Upper lobe of right lung (tissue), 1 donor: ENCODE results near the gene CYBA. TPM values are rescaled to one million over a fixed set of nuclear protein-coding genes. Genes with fewer than 3 reads are reported as not detected.

Source experiments
- ATAC-seq: fragments of 200-7000 bp; cut with Tn5 transposase; one replicate; pipeline ENCODE4 v1.9.1; 2020; ENCODE audit warnings: mild to moderate bottlenecking, moderate library complexity
- DNase-seq: peaks from one replicate; pipeline ENCODE4 v3.0.0-alpha.2; 2020
- H3K27ac ChIP-seq: fragments of 200-600 bp; one replicate; pipeline ENCODE4 v1.8.0; 2022
- H3K27me3 ChIP-seq: fragments of 200-600 bp; one replicate; pipeline ENCODE4 v1.8.0; 2022; ENCODE audit warnings: mild to moderate bottlenecking
- H3K36me3 ChIP-seq: fragments of 200-600 bp; one replicate; pipeline ENCODE4 v1.8.0; 2022
- H3K4me1 ChIP-seq: fragments of 200-600 bp; one replicate; pipeline ENCODE4 v1.8.0; 2022
- H3K4me3 ChIP-seq: fragments of 200-600 bp; one replicate; pipeline ENCODE4 v1.8.0; 2022; ENCODE audit warnings: mild to moderate bottlenecking
- H3K9me3 ChIP-seq: fragments of 200-600 bp; one replicate; pipeline ENCODE4 v1.8.0; 2022
- intact Hi-C: fragments of 100-400 bp; cut with DNase I; formaldehyde crosslinking; loops from one replicate; pipeline ENCODE4 v1.11.0; 2022
- total RNA-seq: library from RNA; stranded (reverse); fragmentation: NEBNext Ultra II Directional; extraction: Animal tissue kit (Norgen Biotek cat#: 25700); gene quantifications from one replicate; pipeline ENCODE4 v1.2.1, GENCODE V29; 2021
- TF ChIP-seq, protein P1 (sequence below): fragments of 200-600 bp; IDR thresholded peaks from one replicate; pipeline ENCODE4 v1.8.0; 2022; ENCODE audit warnings: antibody characterized with exemption
- donor health status: DM: no; HTN: yes; CAD: no; lungs with severe emphysema.

The CYBA gene
- total RNA-seq, 1 donor from 2014 or later = 257 TPM

- no peaks in the 10 kb centered on the region for H3K36me3 ChIP-seq
- H3K27ac ChIP-seq = no peak overlapping the region
- TF ChIP-seq, protein P1, sequence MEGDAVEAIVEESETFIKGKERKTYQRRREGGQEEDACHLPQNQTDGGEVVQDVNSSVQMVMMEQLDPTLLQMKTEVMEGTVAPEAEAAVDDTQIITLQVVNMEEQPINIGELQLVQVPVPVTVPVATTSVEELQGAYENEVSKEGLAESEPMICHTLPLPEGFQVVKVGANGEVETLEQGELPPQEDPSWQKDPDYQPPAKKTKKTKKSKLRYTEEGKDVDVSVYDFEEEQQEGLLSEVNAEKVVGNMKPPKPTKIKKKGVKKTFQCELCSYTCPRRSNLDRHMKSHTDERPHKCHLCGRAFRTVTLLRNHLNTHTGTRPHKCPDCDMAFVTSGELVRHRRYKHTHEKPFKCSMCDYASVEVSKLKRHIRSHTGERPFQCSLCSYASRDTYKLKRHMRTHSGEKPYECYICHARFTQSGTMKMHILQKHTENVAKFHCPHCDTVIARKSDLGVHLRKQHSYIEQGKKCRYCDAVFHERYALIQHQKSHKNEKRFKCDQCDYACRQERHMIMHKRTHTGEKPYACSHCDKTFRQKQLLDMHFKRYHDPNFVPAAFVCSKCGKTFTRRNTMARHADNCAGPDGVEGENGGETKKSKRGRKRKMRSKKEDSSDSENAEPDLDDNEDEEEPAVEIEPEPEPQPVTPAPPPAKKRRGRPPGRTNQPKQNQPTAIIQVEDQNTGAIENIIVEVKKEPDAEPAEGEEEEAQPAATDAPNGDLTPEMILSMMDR = no peak
- intact Hi-C loops = no loop called here
- peaks cover 12% of the 10 kb centered on the region for H3K4me1 ChIP-seq
- no peak for DNase-seq
- no peaks in the 10 kb centered on the region for H3K9me3 ChIP-seq
- H3K4me3 ChIP-seq = no peak overlapping the region
- H3K27me3 ChIP-seq = peaks cover 5% of the 10 kb centered on the region
- no peak for ATAC-seq
These were observed 27.5 kb upstream of the CYBA start for GRCh38 chr16:88678224-88678979.

DNA sequence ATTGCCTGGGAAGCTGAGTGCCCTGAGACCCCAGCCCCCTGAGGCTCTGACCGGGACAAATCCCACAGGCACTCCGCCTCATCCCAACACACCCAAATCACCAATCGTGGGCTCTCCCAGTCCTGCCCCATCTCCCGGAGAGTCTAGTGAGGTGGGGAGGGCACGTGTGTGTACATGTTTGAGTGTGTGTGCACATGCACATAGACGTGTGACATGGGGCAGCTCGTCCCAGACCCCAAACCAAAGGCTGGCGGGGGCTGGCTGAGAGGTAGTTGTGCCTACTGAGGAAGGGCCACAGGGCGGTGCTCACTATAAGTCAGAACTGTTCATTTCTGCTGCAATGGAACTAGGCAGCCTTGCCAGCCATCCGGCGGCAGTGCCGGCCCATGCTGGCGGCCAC is 26.9 kb upstream of the CYBA start:
- DNase-seq (no peak), ATAC-seq (no peak)
- H3K36me3 ChIP-seq = no peaks in the 10 kb centered on the region
- no peaks in the 10 kb centered on the region for H3K9me3 ChIP-seq
- peaks cover 12% of the 10 kb centered on the region for H3K4me1 ChIP-seq
- intact Hi-C loops = no loop called here
- no peak overlapping the region for H3K27ac ChIP-seq
- peaks cover 5% of the 10 kb centered on the region for H3K27me3 ChIP-seq
- no peak overlapping the region for H3K4me3 ChIP-seq
- TF ChIP-seq, protein P1 = no peak

GRCh38 chr16:88676502-88677242 is 25.8 kb upstream of the CYBA start:
- ATAC-seq = no peak
- intact Hi-C loops = no loop called here
- Histone ChIP-seq H3K27me3 (no peaks in the 10 kb centered on the region), H3K9me3 (no peaks in the 10 kb centered on the region), H3K4me1 (peaks cover 7% of the 10 kb centered on the region), H3K4me3 (no peak overlapping the region), H3K36me3 (no peaks in the 10 kb centered on the region), H3K27ac (no peak overlapping the region)
- DNase-seq = no peak
- TF ChIP-seq, protein P1 = no peak

DNA sequence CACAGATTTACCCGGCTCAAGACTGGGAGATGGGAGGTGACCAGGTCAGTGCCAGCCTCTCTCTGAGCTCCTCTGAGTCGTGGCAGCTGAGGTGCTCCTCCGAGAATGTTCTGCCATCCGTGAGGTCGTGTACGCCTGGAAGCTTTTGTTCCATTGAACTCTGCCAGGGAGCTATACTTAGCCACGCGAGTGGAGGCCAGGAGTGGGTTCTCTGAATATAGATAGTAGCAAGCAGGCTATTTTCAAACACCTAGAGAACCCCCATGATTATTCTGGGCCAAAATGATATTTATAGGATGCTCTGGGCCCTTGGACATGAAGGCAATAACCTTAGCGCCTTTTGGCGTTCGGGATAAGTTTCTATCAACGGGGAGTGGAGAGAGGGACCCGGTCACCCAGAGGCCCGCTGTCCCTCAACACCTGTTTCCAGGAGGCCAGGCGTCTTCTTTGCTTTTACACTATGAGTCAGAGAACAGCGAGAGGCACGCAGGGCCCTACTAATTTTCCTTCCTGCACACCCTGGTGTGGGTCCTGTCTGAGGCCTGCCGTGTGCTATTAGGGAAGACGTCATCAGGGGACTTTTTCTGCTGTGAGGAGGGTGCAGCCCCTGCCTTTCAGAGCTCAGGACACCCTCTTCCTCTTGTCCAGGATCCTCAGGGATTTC is 23.0 kb upstream of the CYBA start:
- Histone ChIP-seq H3K36me3 (no peaks in the 10 kb centered on the region), H3K4me3 (no peak overlapping the region), H3K9me3 (no peaks in the 10 kb centered on the region), H3K27ac (no peak overlapping the region), H3K27me3 (no peaks in the 10 kb centered on the region), H3K4me1 (no peaks in the 10 kb centered on the region)
- DNase-seq (no peak), ATAC-seq (no peak)
- intact Hi-C loops = no loop called here
- TF ChIP-seq, protein P1 = no peak

- Histone ChIP-seq H3K36me3 (no peaks in the 10 kb centered on the region), H3K9me3 (no peaks in the 10 kb centered on the region), H3K27me3 (no peaks in the 10 kb centered on the region), H3K4me3 (no peak overlapping the region), H3K4me1 (no peaks in the 10 kb centered on the region), H3K27ac (no peak overlapping the region)
- intact Hi-C loops = no loop called here
- TF ChIP-seq, protein P1 = peak; percentile 25
- ATAC-seq = peak; percentile 53
- no peak for DNase-seq
These were observed 21.9 kb upstream of the CYBA start for GRCh38 chr16:88672776-88673175.
